GM12891 (cell line): ENCODE data around the gene CACNA1H.

ENCODE experiments used
- DNase-seq: peaks from one replicate; pipeline ENCODE4 v3.0.0; 2011; ENCODE audit warnings: low spot score; ENCODE audit not compliant: insufficient read length
- FAIRE-seq: peaks from 2 replicates; lab custom pipeline; 2011; peaks lifted over from hg19 to GRCh38; lab: Jason Lieb, UNC
- PAX5 ChIP-seq: IDR thresholded peaks from 2 replicates; pipeline ENCODE4 v1.6.1; 2011; ENCODE audit warnings: low read length, moderate library complexity, mild to moderate bottlenecking; ENCODE audit not compliant: insufficient read depth, severe bottlenecking
- POLR2A ChIP-seq: IDR thresholded peaks from 2 replicates; pipeline ENCODE4 v1.6.1; 2011; ENCODE audit warnings: low read depth, low read length, control low read depth
- POLR2AphosphoS5 ChIP-seq: IDR thresholded peaks from 2 replicates; pipeline ENCODE4 v1.6.1; 2011; ENCODE audit warnings: low read depth, low read length, control low read depth
- POU2F2 ChIP-seq: IDR thresholded peaks from 2 replicates; pipeline ENCODE4 v1.6.1; 2011; ENCODE audit warnings: low read depth, mild to moderate bottlenecking, control low read depth, low read length, moderate library complexity
- SPI1 ChIP-seq: IDR thresholded peaks from 2 replicates; pipeline ENCODE4 v1.6.1; 2011; ENCODE audit warnings: low read depth, low read length, control low read depth
- TAF1 ChIP-seq: IDR thresholded peaks from 2 replicates; pipeline ENCODE4 v1.6.1; 2011; ENCODE audit warnings: low read depth, low read length, control low read depth

Gene CACNA1H

GRCh38 chr16:1171854-1172428, 19.0 kb downstream of the CACNA1H start:
- no peak for TF ChIP-seq PAX5
- no peak for TF ChIP-seq SPI1
- no peak for FAIRE-seq
- no peak for DNase-seq

GRCh38 chr16:1172651-1173050, 19.7 kb downstream of the CACNA1H start:
- TF ChIP-seq POLR2A: no peak
- no peak for TF ChIP-seq PAX5
- TF ChIP-seq POLR2AphosphoS5: no peak
- no peak for TF ChIP-seq SPI1
- TF ChIP-seq POU2F2: no peak
- no peak for TF ChIP-seq TAF1
- DNase-seq: no peak
- no peak for FAIRE-seq

GRCh38 chr16:1173788-1174451, 21.0 kb downstream of the CACNA1H start:
- TF ChIP-seq POLR2AphosphoS5: no peak
- no peak for TF ChIP-seq SPI1
- TF ChIP-seq TAF1: no peak
- no peak for TF ChIP-seq PAX5
- TF ChIP-seq POLR2A: no peak
- no peak for TF ChIP-seq POU2F2
- FAIRE-seq: no peak
- no peak for DNase-seq

- TF ChIP-seq PAX5 (no peak), POLR2A (no peak), POU2F2 (no peak), SPI1 (no peak), TAF1 (no peak), POLR2AphosphoS5 (no peak)
- DNase-seq (no peak), FAIRE-seq (no peak)
Measured at GRCh38 chr16:1174477-1175357, 21.8 kb downstream of the CACNA1H start.

- TF ChIP-seq POU2F2 (no peak), TAF1 (no peak), POLR2A (no peak)
- DNase-seq: no peak
- FAIRE-seq: no peak
Measured at GRCh38 chr16:1175566-1176279, 22.8 kb downstream of the CACNA1H start.

- no peak for DNase-seq
- no peak for FAIRE-seq
- TF ChIP-seq PAX5 (no peak), POLR2A (no peak), SPI1 (no peak)
Measured at GRCh38 chr16:1176280-1176897, 23.5 kb downstream of the CACNA1H start.

GRCh38 chr16:1177053-1177452, 24.1 kb downstream of the CACNA1H start:
- no peak for FAIRE-seq
- DNase-seq: no peak
- no peak for TF ChIP-seq TAF1
- no peak for TF ChIP-seq POU2F2
- TF ChIP-seq POLR2AphosphoS5: no peak
- no peak for TF ChIP-seq SPI1
- no peak for TF ChIP-seq POLR2A
- TF ChIP-seq PAX5: no peak

GRCh38 chr16:1177750-1178149, 24.8 kb downstream of the CACNA1H start:
- TF ChIP-seq POLR2AphosphoS5: no peak
- no peak for TF ChIP-seq SPI1
- TF ChIP-seq POLR2A: no peak
- no peak for TF ChIP-seq TAF1
- FAIRE-seq (no peak), DNase-seq (no peak)
